HG03521 (cell line): ENCODE results near the gene ACOT2.

Experiments used
- ATAC-seq: cut with Tn5 transposase; IDR thresholded peaks from one replicate; pipeline ENCODE4 v1.9.1; 2021; ENCODE audit warnings: mild to moderate bottlenecking, moderate library complexity; ENCODE audit not compliant: unreplicated experiment

ACOT2 gene

GRCh38 chr14:73613046-73613383 lies 44.0 kb downstream of the ACOT2 start:
- peak; percentile 9 for ATAC-seq

DNA sequence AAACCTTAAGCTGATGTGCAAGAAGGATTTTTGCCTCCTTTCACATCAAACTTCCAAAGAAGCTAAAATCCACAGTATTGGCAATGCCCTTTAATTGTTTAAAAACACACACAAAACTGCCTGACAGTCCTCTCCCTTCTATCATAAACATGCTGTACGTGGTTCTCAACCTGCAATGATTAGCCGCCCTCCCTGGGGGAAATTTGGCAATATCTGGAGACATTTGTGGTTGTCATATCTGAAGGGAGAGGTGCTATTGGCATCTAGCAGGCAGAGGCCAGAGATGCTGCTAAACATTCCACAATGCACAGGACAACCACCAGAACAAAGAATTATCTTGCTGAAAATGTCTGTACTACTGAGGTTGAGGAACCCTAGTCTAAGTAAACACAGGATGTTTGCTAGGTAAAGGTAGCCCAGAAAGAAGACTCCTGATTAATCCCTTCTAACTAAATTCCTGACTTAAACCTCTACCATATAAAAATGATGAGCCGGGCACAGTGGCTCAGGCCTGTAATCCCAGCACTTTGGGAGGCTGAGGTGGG lies 44.5 kb downstream of the ACOT2 start:
- ATAC-seq: no peak

- no peak for ATAC-seq
These were observed 47.8 kb downstream of the ACOT2 start for GRCh38 chr14:73616831-73617230.

GRCh38 chr14:73619524-73619923 lies 50.5 kb downstream of the ACOT2 start:
- ATAC-seq: no peak

- no peak for ATAC-seq
These were observed 51.3 kb downstream of the ACOT2 start for GRCh38 chr14:73620268-73620667.

DNA sequence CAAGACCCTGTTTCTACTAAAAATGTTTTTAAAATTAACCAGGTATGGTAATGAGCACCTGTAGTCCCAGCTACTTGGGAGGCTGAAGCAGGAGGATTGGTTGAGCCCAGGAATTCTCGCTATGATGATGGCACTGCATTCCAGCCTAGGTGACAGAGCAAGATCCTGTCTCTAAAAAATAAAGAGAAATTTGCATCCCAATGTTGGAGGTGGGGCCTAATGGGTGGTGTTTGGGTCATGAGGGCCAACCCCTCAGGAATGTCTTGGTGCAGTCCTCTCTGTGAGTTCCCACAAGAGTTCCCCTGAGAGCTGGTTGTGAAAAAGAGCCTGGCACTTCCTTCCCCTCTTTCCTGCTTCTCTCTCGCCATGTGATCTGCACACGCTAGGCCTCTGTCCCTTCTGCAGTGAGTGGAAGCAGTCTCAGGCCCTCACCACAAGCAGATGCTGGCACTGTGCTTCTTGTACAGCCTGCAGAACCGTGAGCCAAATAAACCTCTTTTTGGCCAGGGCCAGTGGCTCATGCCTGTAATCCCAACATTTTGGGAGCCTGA lies 54.6 kb downstream of the ACOT2 start:
- ATAC-seq: no peak
